Activated CD8-positive, alpha-beta T cell treated with anti-CD3 and anti-CD28 coated beads for 36 hours (primary cell): Measurements from ENCODE around the gene LRRC10. TPM values are rescaled to one million over a fixed set of nuclear protein-coding genes. Genes with fewer than 3 reads are reported as not detected.

Experiments used
- ATAC-seq: fragments of 200-7000 bp; cut with Tn5 transposase; one replicate; pipeline ENCODE4 v1.10.0; 2021; ENCODE audit warnings: mild to moderate bottlenecking, moderate library complexity
- CTCF ChIA-PET: fragments of 350-600 bp; sonication (Branson Sonifier 250); formaldehyde crosslinking; loops from one replicate; lab custom pipeline; 2021; ENCODE audit warnings: antibody characterized with exemption; lab: Charles Lee
- POLR2A ChIA-PET: fragments of 350-600 bp; sonication (Branson Sonifier 250); formaldehyde crosslinking; loops from one replicate; lab custom pipeline; 2021; ENCODE audit warnings: antibody characterized with exemption; lab: Charles Lee
- DNase-seq: peaks from one replicate; pipeline ENCODE4 v3.0.0-alpha.2; 2020
- H3K27ac Mint-ChIP-seq: one replicate; pipeline ENCODE4 v1.8.0; 2021; ENCODE audit warnings: mild to moderate bottlenecking, mixed read lengths
- H3K27me3 Mint-ChIP-seq: one replicate; pipeline ENCODE4 v1.8.0; 2021; ENCODE audit warnings: mixed read lengths
- H3K36me3 Mint-ChIP-seq: one replicate; pipeline ENCODE4 v1.8.0; 2021; ENCODE audit warnings: low read depth, mixed read lengths
- H3K4me1 Mint-ChIP-seq: one replicate; pipeline ENCODE4 v1.8.0; 2021; ENCODE audit warnings: low read depth, mixed read lengths
- H3K4me3 Mint-ChIP-seq: one replicate; pipeline ENCODE4 v1.8.0; 2021; ENCODE audit warnings: mild to moderate bottlenecking, moderate library complexity, mixed read lengths
- H3K9me3 Mint-ChIP-seq: one replicate; pipeline ENCODE4 v1.8.0; 2021; ENCODE audit warnings: mixed read lengths
- CTCF ChIP-seq: fragments of 200-600 bp; IDR thresholded peaks from one replicate; pipeline ENCODE4 v1.8.0; 2022; ENCODE audit warnings: antibody characterized with exemption, mild to moderate bottlenecking
- intact Hi-C: fragments of 100-400 bp; cut with micrococcal nuclease; formaldehyde crosslinking; loops from one replicate; pipeline ENCODE4 v1.10.0; 2022
- total RNA-seq, 2 experiments: library from RNA; stranded (reverse); gene quantifications; one replicate each; pipeline ENCODE4 v1.2.3, GENCODE V29; 2021

The LRRC10 gene
- total RNA-seq, 2 experiments from 2014 or later, result not detected

GRCh38 chr12:69621551-69621950 lies 10.8 kb upstream of the LRRC10 start:
- Mint-ChIP-seq H3K27me3 (peaks cover 4% of the 10 kb centered on the region), H3K4me3 (no peak overlapping the region), H3K36me3 (no peaks in the 10 kb centered on the region), H3K9me3 (no peaks in the 10 kb centered on the region), H3K27ac (no peak overlapping the region), H3K4me1 (no peaks in the 10 kb centered on the region)
- CTCF ChIA-PET, result interaction anchor here (1.2 to 1.4 kb wide), 2 partner anchors 12 to 19 kb away, joined by 3 read pairs; no protein-coding TSS in a partner anchor
- no peak for TF ChIP-seq CTCF
- intact Hi-C loops, result no loop called here
- DNase-seq (no peak), ATAC-seq (no peak)
- POLR2A ChIA-PET, result no interaction called here

GRCh38 chr12:69620921-69621320 lies 10.2 kb upstream of the LRRC10 start:
- no peaks in the 10 kb centered on the region for H3K9me3 Mint-ChIP-seq
- TF ChIP-seq CTCF, result no peak
- ATAC-seq, result no peak
- H3K36me3 Mint-ChIP-seq, result no peaks in the 10 kb centered on the region
- intact Hi-C loops, result no loop called here
- DNase-seq, result no peak
- no peak overlapping the region for H3K4me3 Mint-ChIP-seq
- peaks cover 4% of the 10 kb centered on the region for H3K27me3 Mint-ChIP-seq
- no peak overlapping the region for H3K27ac Mint-ChIP-seq
- no peaks in the 10 kb centered on the region for H3K4me1 Mint-ChIP-seq
- ChIA-PET POLR2A (no interaction called here), CTCF (interaction anchor here (1.3 to 1.4 kb wide), 2 partner anchors 13 to 50 kb away, joined by 3 read pairs; no protein-coding TSS in a partner anchor)

GRCh38 chr12:69620077-69620476 lies 9.4 kb upstream of the LRRC10 start:
- H3K36me3 Mint-ChIP-seq, result no peaks in the 10 kb centered on the region
- H3K4me3 Mint-ChIP-seq, result no peak overlapping the region
- CTCF ChIA-PET, result interaction anchor here (1.3 kb wide), 1 partner anchor 49 kb away, joined by 3 read pairs; no protein-coding TSS in a partner anchor
- H3K27ac Mint-ChIP-seq, result no peak overlapping the region
- POLR2A ChIA-PET, result no interaction called here
- no peaks in the 10 kb centered on the region for H3K9me3 Mint-ChIP-seq
- intact Hi-C loops, result no loop called here
- peaks cover 10% of the 10 kb centered on the region for H3K27me3 Mint-ChIP-seq
- TF ChIP-seq CTCF, result no peak
- no peak for ATAC-seq
- H3K4me1 Mint-ChIP-seq, result no peaks in the 10 kb centered on the region
- no peak for DNase-seq

GRCh38 chr12:69619050-69619449 lies 8.3 kb upstream of the LRRC10 start:
- ChIA-PET CTCF (interaction anchor here (1.2 kb wide), 1 partner anchor 19 kb away, joined by 3 read pairs; no protein-coding TSS in a partner anchor), POLR2A (no interaction called here)
- Mint-ChIP-seq H3K27me3 (peaks cover 10% of the 10 kb centered on the region), H3K4me1 (no peaks in the 10 kb centered on the region), H3K9me3 (no peaks in the 10 kb centered on the region), H3K36me3 (no peaks in the 10 kb centered on the region), H3K4me3 (no peak overlapping the region), H3K27ac (no peak overlapping the region)
- no peak for TF ChIP-seq CTCF
- no peak for DNase-seq
- intact Hi-C loops, result no loop called here
- ATAC-seq, result no peak

GRCh38 chr12:69616025-69616424 lies 5.3 kb upstream of the LRRC10 start:
- H3K27ac Mint-ChIP-seq, result no peak overlapping the region
- CTCF ChIA-PET, result interaction anchor here (2.4 kb wide), 1 partner anchor 24 kb away, joined by 16 read pairs; no protein-coding TSS in a partner anchor
- DNase-seq (no peak), ATAC-seq (no peak)
- no peaks in the 10 kb centered on the region for H3K36me3 Mint-ChIP-seq
- TF ChIP-seq CTCF, result no peak
- H3K27me3 Mint-ChIP-seq, result peaks cover 10% of the 10 kb centered on the region
- intact Hi-C loops, result no loop called here
- H3K4me3 Mint-ChIP-seq, result no peak overlapping the region
- no peaks in the 10 kb centered on the region for H3K4me1 Mint-ChIP-seq
- POLR2A ChIA-PET, result no interaction called here
- no peaks in the 10 kb centered on the region for H3K9me3 Mint-ChIP-seq
